Measurements from ENCODE around the gene UBTD2. TPM values are rescaled to one million over a fixed set of nuclear protein-coding genes. Genes with fewer than 3 reads are reported as not detected.

Gene UBTD2
- total RNA-seq, 2 donors from 2014 or later: 13.5 to 20.8 TPM

DNA sequence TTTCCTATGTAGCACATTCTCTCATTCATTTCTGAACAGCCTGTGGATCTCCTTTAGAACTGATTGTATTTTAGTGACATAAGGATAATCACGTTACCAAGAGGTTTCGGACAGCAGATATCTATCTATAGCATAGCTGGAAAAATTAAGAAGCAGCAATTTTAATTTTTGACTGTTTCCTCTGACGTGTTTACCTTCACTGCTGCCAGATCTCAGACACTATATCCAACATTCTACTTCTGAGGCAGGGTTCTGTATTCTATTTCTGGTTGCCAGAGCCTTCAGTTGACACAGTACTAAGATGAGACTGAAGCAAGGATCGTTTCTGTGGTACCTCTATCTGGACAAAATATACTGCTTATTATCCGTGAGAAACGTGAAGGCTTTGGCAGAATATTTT lies 89.7 kb downstream of the UBTD2 start, which contains the start of gene EFCAB9:
Gene EFCAB9 (plus strand): TSS at position 301 of the 400 bp plus-strand sequence. CDS start 1 bp downstream, at position 302.
- no peak within 1 kb of the TSS for H3K4me3 ChIP-seq
- H3K9me3 ChIP-seq: no peaks in the 10 kb centered on the region
- 49 to 63% methylated on average over 6 of the region's 6 CpGs for WGBS, 2 donors
- no peak for DNase-seq
- H3K4me1 ChIP-seq: no peaks in the 10 kb centered on the region
- intact Hi-C loops (cut with DNase I): no loop called here
- H3K27me3 ChIP-seq: no peaks in the 10 kb centered on the region
- no peaks in the 10 kb centered on the region for H3K36me3 ChIP-seq (replicated peaks in 1 of 2; ENCODE audit: insufficient read depth in 1 of 2, low read depth in 2 of 2)
- no peak for ATAC-seq
- no peak within 1 kb of the TSS for H3K27ac ChIP-seq
- TF ChIP-seq, protein P1, sequence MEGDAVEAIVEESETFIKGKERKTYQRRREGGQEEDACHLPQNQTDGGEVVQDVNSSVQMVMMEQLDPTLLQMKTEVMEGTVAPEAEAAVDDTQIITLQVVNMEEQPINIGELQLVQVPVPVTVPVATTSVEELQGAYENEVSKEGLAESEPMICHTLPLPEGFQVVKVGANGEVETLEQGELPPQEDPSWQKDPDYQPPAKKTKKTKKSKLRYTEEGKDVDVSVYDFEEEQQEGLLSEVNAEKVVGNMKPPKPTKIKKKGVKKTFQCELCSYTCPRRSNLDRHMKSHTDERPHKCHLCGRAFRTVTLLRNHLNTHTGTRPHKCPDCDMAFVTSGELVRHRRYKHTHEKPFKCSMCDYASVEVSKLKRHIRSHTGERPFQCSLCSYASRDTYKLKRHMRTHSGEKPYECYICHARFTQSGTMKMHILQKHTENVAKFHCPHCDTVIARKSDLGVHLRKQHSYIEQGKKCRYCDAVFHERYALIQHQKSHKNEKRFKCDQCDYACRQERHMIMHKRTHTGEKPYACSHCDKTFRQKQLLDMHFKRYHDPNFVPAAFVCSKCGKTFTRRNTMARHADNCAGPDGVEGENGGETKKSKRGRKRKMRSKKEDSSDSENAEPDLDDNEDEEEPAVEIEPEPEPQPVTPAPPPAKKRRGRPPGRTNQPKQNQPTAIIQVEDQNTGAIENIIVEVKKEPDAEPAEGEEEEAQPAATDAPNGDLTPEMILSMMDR (IDR thresholded peaks at IDR 0.05): no peak
- TF ChIP-seq POLR2A (IDR thresholded peaks at IDR 0.05): no peak

DNA sequence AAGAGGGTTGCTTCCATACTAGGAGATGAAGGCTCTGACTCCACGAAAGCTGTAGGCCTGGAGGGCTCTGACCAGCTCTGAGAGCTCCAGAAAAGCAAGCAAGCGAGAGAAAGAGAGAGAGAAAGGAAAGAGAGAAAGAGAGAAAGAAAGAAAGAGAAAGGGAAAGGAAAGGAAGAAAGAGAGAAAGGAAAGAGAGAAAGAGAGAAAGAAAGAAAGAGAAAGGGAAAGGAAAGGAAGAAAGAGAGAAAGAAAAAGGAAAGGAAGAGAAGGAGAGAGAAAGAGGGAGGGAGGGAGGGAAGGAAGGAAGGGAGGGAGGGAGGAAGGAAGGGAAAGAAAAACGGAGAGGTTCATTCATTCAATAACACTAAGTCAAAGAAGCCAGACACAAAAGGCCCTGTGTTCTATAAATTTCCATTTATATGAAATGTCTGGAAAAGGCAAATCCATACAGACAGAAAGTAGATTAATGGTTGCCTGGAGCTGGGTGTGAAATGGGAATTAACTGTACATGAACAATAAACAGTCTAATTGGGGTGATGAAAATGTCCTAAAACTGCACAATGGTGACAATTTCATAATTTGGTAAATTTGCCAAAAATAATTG lies 93.8 kb downstream of the UBTD2 start:
- no peak overlapping the region for H3K27ac ChIP-seq
- no peaks in the 10 kb centered on the region for H3K9me3 ChIP-seq
- no peak for TF ChIP-seq POLR2A (IDR thresholded peaks at IDR 0.05)
- TF ChIP-seq, protein P1 (IDR thresholded peaks at IDR 0.05): no peak
- DNase-seq: no peak
- intact Hi-C loops (cut with DNase I): no loop called here
- WGBS, 2 donors: 72 to 77% methylated on average over 3 of the region's 3 CpGs
- no peaks in the 10 kb centered on the region for H3K27me3 ChIP-seq
- H3K36me3 ChIP-seq (replicated peaks in 1 of 2; ENCODE audit: insufficient read depth in 1 of 2, low read depth in 2 of 2): no peaks in the 10 kb centered on the region
- no peak for ATAC-seq
- H3K4me1 ChIP-seq: peaks cover 15% of the 10 kb centered on the region
- no peak overlapping the region for H3K4me3 ChIP-seq

DNA sequence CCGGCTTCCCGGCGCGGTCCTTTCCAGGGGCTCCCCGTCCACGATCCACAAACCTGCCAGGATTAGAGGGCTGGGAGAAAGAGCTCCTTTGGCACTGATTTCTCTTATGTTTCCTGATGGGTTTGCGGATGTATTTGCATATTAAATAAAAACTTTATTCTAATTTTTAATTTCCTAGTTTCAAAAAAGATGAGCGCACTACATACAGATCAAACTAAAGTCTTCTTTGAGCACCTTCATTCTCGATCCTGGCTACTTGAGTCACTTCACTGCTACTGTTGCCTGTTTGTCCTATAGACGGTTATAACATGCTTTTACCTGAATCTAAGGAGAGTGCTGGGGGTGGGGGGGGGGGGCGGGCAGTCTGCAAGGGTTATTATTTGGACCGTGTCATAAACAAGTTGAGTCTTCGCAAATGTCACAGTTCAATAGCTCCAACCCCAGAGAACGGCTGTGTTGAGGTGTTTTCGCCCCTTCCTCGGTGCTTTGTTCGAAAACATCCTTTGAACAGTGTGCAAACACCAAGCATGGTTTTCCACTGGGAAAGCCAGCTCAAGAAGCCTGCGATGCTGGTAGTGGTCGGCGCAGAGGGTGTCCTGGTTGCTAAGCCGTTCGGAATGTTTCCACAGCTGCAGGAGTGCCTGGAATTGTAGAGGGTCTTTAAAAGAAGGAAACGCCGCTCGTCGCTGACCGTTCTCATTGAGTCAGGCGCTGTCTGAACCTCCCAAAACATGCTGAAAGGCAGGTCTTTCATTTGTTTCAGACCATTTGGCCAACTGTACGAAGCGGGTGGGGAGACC lies 94.5 kb downstream of the UBTD2 start:
- ATAC-seq: no peak
- intact Hi-C loops (cut with DNase I): no loop called here
- H3K4me1 ChIP-seq: peaks cover 15% of the 10 kb centered on the region
- no peaks in the 10 kb centered on the region for H3K27me3 ChIP-seq
- H3K4me3 ChIP-seq: peak overlapping the region in 1 of 2 donors; percentile 83
- H3K36me3 ChIP-seq (replicated peaks in 1 of 2; ENCODE audit: insufficient read depth in 1 of 2, low read depth in 2 of 2): no peaks in the 10 kb centered on the region
- DNase-seq: no peak
- no peak for TF ChIP-seq POLR2A (IDR thresholded peaks at IDR 0.05)
- TF ChIP-seq, protein P1 (IDR thresholded peaks at IDR 0.05): peak in 1 of 7 experiments; percentile 14
- no peaks in the 10 kb centered on the region for H3K9me3 ChIP-seq
- H3K27ac ChIP-seq: peak overlapping the region in 2 of 4 donors; percentile 81 to 90
- 34 to 48% methylated on average over 25 to 30 of the region's 30 CpGs for WGBS, 2 donors

DNA sequence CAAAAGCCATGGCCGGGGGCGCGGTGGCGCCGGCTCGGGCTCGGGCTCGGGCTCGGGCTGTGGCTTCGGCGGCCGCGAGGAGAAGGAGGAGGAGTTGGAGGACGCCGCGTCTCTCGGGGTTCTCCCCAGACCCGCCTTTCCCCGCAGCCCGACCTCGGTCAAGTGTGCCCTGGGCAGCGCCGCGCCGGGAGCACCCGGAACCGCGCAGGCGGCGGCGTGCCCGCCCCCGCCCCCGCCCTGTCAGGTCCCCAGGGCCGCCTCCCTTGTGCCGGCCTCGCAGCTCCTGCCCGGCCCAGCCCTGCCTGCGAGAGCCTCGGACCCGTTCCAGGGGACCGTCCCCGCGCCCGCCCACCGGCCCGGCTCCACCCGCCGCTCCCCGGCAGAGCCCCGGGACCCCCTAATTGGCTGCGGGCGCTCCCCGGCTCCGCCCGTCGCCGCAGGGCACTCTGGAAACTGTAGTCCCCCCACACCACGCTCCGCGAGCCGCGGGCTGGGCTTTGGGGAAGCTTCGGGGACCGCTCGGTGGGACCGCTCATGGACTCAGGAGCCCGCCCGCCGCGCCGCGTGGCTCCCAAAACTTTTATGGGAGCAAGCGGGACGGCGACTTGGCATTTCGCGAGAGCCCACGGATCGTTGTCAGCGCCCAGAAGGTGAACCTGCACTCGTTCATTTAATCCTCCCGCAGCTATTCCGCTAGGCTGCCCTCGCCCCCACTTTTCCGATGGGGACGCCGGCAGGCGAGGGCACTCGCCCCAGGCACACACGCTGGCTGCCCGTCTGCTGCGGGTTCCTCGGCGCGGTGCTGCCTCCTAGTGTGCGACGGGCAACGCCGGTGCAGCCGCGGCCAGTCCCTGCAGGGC lies 95.3 kb downstream of the UBTD2 start, which contains the start of gene STK10:
Gene STK10 (minus strand): TSS at position 192 of the 860 bp plus-strand sequence. CDS start 182 bp downstream, at position 10.
- intact Hi-C loops (cut with DNase I): no loop called here
- 0% methylated on average over 35 to 79 of the region's 102 CpGs for WGBS, 2 donors

More for the DNA sequence above, 95.3 kb downstream of the UBTD2 start, which contains the start of gene STK10:
- DNase-seq (peak; percentile 91 to 93 (median 92)), ATAC-seq (peak; percentile 91)
- TF ChIP-seq, protein P1 (IDR thresholded peaks at IDR 0.05): peak; percentile 82 to 95 (median 88)
- TF ChIP-seq POLR2A (IDR thresholded peaks at IDR 0.05): peak; percentile 42 to 65 (median 56)
- H3K4me3 ChIP-seq: peak within 1 kb of the TSS; percentile 79 to 83
- no peaks in the 10 kb centered on the region for H3K27me3 ChIP-seq
- H3K36me3 ChIP-seq (replicated peaks in 1 of 2; ENCODE audit: insufficient read depth in 1 of 2, low read depth in 2 of 2): no peaks in the 10 kb centered on the region
- H3K4me1 ChIP-seq: peaks cover 15% of the 10 kb centered on the region
- no peaks in the 10 kb centered on the region for H3K9me3 ChIP-seq
- H3K27ac ChIP-seq: peak within 1 kb of the TSS; percentile 37 to 90 (median 74)
